Urothelium cell line (cell line): ENCODE data around the gene DOCK9.

Source experiments
- DNase-seq: peaks from one replicate; pipeline ENCODE4 v3.0.0; 2011; ENCODE audit warnings: low spot score, mixed read lengths
- FAIRE-seq: peaks from 2 replicates; lab custom pipeline; 2011; peaks lifted over from hg19 to GRCh38; lab: Jason Lieb, UNC

The DOCK9 gene

DNA sequence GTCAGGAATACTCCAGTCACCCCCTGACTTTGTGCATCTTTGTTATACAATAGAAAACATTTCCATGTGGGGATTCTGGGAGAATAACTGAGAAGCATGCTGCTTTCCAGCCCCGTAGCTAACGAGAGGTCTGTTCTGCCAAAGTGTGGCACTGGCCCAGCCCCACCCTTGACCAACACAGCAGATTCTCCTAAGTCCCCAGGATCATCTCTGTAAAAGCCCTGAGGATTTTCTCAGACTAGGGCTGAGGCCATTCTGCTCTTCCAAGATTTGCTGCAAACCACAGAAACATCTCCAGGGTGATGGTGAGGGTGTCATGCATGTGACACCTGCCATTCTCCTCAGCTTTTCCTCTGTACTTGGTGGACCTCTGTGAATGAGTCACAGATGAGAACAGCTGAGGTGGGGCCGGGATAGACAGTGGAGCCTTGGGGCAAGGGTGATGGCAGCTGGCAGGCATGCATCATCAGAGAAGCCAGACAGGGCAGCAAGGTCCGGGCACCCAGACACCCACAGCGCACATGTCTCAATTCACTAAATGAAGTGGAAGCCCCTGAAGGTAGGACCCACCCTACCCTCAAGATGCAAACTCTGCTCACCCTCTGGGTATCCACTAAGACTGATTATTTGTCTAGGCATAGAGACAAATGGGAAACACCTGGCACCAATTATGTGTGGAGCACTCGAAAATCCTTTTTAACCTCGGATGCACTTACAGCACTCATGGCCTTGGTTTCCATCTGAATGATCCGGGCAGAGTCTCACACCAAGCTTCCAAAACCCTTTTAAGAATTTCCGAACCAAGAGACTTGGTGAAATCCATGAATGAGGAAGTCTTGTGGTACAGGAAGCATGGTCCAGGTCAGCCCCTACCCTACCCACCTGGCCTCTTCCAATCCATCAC, 20.1 kb upstream of the DOCK9 start:
- FAIRE-seq (no peak), DNase-seq (peak; percentile 22)

DNA sequence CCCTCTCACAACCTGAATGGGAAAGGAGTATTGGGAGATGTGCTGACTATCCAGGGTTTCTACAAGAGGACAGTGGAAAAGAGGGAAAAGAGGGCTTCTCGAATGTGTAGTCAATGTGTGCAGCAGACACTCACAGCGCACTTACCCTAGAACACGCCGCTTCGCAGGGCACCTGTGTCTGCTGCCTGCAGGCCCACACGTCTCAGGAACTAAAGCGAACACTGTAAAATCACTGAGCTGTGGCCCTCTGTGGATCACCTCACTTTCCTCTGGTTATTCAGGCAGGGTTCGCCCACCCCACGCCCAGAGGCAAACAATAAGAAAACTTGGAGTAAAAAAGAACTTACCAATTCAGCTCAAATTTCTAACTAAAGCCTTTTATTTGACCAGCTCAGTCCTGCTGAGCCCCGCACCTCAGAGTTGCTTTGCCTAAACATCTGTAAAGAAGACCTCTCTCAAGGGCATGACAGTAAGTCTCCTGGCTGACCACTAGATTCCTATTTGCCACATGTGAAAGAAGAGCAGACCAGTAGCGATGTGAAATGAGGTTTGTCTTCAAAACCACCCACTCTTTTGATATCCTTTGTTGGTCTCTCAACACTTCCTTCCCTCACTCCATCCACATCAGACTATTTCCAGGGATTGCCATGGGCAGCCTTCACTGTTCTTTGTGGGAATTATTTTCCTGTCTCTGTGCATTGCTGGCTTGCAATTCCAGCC, 19.3 kb upstream of the DOCK9 start:
- no peak for FAIRE-seq
- DNase-seq: no peak

DNA sequence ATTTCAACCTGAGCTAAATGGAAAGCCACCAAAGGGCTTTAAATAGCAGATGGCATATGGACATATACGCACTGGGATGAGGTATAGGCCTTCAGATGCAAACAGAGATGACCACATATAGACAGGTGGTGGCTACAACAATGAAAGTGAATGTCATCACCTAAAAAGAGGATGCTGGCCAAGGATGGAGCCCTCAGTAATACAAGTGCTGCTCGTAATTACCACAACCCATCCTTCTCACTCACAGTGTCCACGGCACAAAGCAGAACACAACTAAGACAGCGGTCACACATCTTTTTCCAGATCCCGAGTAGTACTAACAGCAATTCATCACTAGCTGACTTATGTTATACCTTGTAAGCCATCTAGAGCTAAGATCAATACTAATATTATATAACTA, 18.2 kb upstream of the DOCK9 start:
- FAIRE-seq (no peak), DNase-seq (no peak)

DNA sequence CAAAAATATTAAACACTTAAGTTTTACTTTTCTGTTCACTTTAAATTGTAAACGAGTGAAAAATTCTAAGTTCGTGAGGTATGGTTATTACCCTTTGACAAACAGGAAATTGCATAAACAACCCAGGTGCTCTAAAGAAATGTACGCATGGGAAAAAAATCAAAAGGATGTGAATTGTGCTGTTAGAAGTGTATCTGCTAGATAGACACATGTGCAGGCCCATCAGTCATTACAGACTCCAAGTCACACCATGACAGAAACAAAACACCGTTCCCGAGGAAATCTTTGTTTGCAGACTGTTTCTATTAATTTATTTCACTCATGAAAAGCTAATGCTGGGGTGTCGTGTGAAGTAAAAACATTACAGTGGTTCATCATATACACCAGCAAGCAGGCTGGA, 17.0 kb upstream of the DOCK9 start:
- DNase-seq: no peak
- FAIRE-seq: no peak

DNA sequence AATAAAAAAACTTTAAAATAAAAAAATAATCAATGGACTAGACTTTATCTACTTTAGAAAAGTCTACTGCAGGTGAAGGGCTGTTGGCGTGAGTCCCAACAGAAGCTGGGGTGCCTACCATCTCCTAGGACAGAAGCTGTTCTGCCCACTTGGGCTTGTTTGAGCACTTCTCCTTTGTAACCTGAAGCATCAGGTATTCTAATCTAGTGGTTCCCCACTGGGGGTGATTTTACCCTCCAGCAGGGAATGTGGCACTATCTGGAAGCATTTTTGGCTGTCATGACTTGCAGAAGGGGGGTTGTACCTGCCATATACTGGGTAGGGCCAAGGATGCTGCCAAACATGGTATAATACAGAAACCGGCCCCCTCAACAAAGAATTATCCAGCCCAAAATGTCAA, 16.2 kb upstream of the DOCK9 start:
- no peak for FAIRE-seq

DNA sequence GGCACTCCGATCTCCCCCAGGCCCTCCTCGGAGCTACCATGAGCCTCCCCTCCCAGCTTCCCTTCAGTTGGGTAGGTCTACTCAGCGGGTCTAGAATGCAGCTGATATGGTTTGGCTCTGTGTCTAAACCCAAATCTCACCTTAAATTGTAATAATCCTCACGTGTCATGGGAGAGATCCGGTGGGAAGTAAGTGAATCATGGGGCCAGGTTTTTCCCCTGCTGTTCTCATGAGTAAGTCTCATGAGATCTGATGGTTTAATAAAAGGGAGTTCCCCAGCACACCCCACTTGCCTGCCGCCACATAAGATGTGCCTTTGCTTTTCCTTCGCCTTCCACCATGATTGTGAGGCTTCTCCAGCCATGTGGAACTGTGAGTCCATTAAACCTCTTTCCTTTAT, 14.5 kb upstream of the DOCK9 start:
- FAIRE-seq (no peak), DNase-seq (no peak)

More for the DNA sequence above, 16.2 kb upstream of the DOCK9 start:
- no peak for DNase-seq

DNA sequence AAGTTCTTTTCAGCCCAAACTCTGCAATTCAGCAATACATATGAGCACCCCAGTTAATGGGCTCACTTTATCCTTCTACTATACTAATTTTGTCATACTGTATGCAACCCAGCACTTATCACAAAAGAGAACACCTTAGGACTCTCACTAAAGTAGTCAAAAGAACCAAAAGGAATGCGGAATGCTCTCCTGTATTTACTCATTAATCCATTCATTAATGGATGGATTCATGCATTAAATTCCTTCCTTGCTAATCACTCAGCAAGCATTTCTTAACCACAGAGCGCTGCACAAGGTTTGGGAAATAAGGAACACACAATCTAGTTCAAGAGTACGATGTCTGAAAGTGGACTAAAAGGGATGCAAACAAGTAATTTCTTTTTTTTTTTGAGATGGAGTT, 12.8 kb upstream of the DOCK9 start:
- FAIRE-seq: no peak

DNA sequence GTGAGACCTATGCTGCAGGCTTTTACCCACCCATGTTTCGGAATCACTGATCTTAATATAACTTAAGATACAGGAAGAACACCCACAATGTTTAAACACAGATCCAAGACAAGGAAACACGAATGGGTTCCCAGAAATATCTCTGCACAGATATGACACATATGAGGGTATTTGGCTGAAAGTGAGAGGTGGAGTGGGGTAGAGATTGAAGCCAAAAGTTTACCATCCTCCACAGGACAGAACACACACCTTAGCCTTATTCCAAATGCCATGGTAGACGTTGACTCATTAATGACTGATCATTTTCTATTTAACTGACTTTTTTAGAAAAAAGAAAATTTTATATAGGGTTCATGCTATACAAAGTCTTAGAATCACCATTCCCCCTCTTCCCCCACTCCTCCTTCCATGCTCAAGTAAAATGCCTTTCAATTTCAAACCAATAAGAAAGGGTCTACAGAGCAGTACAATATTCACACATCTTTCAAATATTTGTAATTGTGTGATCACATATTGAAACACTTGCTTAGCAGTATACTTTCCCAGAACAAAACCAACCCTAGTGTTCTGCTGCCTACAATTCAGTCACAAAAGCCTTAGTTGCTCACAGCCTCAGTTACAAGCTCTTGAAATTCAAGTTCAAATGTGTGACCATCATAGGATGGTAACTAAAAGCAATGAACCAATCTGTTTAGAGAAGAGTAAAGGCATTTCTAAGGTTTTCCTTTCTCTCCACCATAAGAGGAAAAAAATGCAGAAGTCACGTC, 11.8 kb upstream of the DOCK9 start:
- FAIRE-seq: no peak
- no peak for DNase-seq

More for the DNA sequence above, 12.8 kb upstream of the DOCK9 start:
- no peak for DNase-seq

DNA sequence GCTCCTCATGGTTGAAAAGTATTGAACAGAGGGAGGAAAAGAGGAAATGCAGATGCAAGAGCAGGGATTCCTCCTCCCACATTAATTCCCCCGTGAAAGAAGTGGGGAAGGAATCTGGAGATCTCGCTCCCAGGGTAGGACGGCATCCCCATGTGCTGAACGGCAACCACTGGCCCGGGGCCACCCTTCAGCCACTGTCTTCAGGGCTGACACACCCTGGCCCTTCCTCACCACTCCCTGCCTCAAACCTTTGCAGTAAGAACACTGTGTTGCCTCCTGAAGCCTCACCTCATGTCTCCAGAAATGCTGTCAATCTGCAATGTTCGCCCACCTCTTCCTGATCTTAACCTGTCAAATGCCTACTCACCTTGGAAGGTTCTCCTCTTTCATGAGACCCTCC, 10.9 kb upstream of the DOCK9 start:
- DNase-seq (no peak), FAIRE-seq (no peak)

DNA sequence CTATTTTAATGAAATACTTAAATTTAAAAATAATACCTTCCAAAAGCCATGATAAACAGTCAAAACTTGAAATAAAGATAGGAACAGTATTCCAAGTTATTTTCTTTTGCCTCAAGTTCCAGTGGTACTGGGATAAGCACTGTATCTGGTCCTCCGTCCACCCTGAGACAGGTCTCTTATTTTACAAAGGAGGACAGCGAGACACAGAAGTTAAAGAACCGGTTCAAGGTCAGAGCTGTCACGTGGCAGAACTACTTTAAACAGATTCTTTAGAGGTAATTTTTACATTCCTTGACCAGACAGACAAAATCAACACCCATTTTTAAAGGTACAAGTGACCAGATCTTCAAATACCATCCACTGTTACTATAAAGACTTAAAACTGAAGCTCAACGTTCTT, 10.4 kb upstream of the DOCK9 start:
- DNase-seq: no peak
- FAIRE-seq: no peak

DNA sequence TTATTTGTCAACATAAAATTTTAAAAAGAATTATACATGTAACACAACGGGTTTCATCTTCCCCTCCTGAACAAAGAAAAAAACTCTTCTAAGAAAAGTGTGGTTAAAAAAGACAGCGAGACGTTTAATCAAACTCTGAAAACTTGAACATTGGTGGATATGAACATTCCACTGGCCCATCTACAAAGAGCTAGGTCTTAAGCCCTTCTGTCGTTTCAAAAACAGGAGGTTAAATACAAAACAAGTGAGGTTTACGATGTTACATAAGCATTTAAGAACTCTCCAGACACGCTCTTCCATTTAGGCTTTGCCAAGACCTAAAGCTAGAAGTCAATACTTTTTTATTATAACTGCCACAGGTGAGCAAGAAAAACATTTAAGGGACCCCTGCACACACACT, 9.4 kb upstream of the DOCK9 start:
- FAIRE-seq: no peak
- no peak for DNase-seq

DNA sequence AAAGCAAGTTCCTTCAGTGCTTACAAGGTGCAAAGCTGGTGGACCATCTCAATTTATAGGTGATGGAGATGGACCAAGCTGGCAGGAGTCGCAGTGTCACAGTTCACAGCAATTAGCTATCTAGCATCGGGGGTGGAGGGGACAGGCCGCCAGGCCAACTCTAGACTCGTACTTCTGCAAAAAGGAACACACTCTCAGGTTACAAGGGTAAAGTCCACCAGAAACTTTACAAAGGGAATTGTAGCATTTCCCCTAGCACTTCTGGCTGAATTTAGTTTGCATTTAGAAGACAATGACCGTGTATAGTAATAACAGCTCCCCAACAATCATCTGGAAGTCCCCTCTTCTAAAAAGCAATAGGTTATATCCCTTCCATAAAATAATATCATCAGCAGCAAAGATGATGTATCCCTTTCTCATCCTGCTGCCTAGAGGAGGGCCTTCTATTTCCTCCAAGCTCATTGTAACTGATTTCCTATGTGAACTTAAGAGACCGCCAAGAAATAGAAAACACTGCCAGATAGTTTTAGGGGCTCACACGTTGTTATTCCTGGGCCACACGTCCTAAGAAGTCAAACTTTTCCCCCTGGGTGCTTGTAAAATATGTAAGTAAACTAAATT, 8.5 kb upstream of the DOCK9 start:
- FAIRE-seq: no peak
- DNase-seq: no peak

DNA sequence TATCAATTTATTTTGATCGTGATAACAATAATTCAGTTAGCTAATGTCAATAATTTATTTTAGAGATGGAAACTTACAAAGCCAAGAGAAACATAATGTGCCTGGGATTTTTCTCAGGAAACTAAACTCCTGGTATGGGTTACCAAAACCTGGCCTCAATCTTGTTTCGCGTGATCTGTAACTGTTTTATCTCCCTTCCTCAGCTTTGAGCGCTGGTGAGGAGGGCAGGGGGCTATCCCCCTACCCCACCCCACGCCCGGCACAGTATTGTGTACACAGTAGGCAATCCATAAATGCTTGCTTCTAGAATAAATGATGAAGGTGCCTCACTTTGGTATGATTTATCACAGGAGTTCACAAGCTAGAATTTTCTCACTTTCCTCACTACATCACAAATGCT, 7.7 kb upstream of the DOCK9 start:
- DNase-seq (no peak), FAIRE-seq (no peak)

DNA sequence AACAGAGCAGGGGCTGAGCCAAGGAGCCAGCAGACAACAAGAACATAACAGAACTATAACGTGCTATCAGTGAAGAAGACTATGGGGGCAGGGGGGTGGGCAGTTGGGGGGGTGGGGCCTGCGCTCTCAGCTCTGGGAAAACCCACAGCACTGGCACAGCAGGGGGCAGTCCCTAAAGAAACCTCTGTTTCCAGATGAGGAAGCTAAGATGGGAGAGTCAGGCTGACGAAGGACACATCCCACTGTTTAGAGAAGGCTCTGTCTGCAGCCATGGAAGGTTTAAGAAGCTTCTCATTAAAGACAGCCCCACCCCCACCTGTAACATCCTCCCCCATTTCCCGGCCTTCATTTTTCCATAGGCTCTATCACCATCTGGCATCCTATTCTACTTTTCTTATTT, 7.1 kb upstream of the DOCK9 start:
- DNase-seq: no peak
- no peak for FAIRE-seq

DNA sequence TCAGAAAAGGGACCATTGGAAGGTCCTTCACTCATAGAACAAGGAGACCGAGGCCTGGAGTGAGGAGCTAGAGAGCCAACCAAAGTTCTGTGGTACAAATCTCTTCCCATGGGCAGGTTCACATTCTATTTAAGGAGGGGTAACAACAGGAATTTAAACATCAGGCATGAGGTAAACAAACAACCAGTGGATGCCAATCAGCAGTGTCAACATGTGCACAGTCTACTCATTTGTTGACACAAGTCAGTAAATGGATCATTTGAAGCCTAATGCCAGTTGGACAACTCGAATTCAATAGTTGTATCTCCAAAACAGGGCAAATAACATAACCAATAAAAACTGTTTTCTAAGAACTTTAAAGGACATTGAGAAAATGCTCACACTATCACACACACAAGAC, 6.3 kb upstream of the DOCK9 start:
- DNase-seq: no peak
- no peak for FAIRE-seq

DNA sequence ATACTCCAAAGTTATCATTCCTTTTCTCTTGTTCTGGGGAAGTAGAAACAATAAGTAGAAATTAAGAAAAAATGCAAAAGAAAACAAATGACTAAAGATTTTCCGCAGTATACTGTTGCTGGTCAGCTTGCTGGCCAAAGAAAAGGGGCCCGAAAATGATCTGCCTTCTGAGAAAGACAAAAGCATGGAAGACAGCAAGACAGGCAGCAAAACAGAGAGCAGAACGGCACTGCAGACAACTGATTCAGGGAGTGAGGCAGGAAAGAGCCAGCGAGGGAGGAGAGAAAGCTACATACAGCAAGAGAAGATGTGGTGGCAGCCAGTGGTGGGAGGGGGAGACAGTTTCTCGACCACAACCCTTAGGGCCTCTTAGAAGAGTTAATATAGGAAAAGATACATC, 5.3 kb upstream of the DOCK9 start:
- FAIRE-seq (no peak), DNase-seq (no peak)

DNA sequence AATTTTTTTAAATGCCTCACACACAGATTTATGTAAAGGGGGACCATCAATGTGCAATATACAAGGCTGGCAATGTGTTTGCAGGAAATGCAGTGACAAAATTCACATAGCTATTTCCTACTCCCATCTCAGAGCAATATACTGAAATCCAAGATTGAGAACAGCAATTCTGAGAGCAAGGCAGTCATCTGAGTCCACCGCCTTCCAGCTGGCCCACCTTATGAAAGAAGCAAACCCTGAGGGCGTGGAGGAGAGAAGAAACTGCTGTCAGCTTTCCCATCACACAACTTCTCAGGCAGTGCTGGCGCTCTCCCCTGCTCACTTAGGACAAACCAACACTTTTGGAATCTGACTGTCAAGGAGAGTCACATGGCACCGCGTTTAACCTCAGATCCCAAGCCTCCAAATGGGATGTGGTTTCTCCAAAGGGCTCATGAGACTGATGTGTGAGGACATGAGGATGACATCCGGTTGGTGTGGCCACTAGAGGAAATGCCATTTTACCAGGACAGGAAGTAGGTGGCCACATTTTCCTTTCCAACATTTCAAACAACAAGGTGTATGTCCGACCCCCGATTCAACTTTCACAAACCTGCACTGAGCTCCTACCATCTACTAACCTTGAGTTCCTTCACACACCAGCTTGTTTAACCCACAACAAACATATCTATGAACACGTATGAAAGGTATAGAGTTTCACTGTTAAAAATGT, 3.7 kb upstream of the DOCK9 start:
- DNase-seq (no peak), FAIRE-seq (no peak)

DNA sequence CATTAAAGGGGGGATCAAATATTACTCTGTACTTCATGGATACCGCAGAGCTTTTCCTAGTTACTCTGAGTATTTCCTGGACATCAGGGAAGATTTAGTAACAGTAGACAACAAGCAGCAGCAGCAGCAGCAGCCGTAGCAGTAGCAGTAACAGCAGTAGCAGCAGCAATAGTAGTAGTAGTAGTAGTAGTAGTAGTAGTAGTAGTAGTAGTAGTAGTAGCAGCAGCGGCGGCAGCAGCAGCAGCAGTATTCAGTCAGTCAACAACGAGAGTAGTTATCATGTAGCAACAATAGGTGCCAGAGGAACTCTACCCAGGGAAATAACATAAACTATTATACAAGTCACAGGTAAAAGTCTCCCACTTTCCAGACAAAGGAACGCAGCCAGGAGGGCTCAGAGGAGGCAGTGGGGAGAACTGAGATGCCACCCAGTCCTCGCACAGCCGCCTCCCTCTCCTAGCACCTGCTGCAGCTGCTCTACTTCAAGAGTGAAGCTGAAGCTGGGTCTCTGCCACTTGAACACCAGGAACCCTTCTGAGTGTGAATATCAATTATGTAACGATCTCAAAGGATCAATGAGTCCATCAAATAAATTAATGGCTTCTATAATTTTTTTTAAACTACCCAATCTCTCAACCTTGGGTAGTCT, 1.3 kb upstream of the DOCK9 start:
- DNase-seq (no peak), FAIRE-seq (no peak)

DNA sequence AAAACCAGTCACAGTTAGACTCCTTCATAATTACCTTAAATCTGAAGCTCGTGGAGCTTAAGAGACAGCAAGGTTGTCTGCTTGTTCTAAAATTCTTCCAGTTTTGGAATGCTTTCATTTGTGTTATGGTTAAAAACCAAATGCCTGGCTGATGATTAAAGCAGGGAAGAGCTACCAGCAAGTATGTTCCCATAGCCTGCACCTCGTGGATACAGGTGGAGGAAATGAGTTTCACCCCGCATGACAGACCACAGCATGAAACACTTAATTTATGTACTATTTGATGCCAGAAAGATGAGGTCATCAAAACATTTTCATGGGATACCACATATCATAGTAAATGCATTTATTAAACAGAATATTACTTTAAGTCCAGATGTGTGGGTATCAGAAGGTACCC, 416 bp upstream of the DOCK9 start:
- no peak for FAIRE-seq
- DNase-seq: peak; percentile 47

DNA sequence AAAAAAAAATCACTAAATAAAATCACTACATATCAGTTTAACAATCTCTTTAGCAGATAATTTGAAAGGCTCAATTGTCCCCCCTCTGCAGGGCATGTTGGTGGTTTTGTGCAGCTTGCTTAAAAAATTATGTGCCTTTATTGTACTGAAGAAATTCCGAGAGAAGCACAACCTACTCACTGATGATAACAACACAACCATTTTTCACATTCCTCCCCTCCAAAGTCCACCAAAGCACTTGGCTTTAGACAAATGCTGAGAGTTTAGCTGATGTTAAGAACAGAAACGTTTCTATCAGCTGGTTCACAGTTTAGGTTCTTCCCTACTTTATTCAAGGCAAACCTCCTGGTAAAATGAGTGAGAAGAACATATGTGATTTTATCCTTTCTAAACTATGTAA, 923 bp downstream of the DOCK9 start:
- DNase-seq (no peak), FAIRE-seq (no peak)
